Natural killer cell treated with Interleukin-12 subunit alpha and Interleukin-12 subunit beta and Interleukin-15 and Interleukin-18, amount 100 ng/mL, for 72 hours (primary cell): ENCODE measurements around the gene HOXA2. TPM values are rescaled to one million over a fixed set of nuclear protein-coding genes. Genes with fewer than 3 reads are reported as not detected.

Experiments
- ATAC-seq, 2 donors: fragments of 150-1000 bp; cut with Tn5 transposase in 1 of 2; sonication (Bioruptor Pico), chemical (Tn5 transposase) in 1 of 2; 2 replicates each; pipeline ENCODE4 v1.10.0; 2021
- DNase-seq: peaks from one replicate; pipeline ENCODE4 v3.0.0; 2022; ENCODE audit warnings: low spot score
- H3K27ac Mint-ChIP-seq, 2 donors: 1 replicate in 1 of 2; 2 replicates in 1 of 2; pipeline ENCODE4 v1.8.0; 2022; ENCODE audit warnings: mixed read lengths in 2 of 2, mild to moderate bottlenecking in 1 of 2, moderate library complexity in 1 of 2
- H3K27me3 Mint-ChIP-seq, 2 donors: 1 replicate in 1 of 2; 2 replicates in 1 of 2; pipeline ENCODE4 v1.8.0; 2022; ENCODE audit warnings: mixed read lengths in 2 of 2
- H3K36me3 Mint-ChIP-seq: one replicate; pipeline ENCODE4 v1.8.0; 2022; ENCODE audit warnings: mixed read lengths
- H3K4me1 Mint-ChIP-seq, 2 donors: 1 replicate in 1 of 2; 2 replicates in 1 of 2; pipeline ENCODE4 v1.8.0; 2022; ENCODE audit warnings: low read depth in 2 of 2, mixed read lengths in 2 of 2, mild to moderate bottlenecking in 1 of 2
- H3K4me3 Mint-ChIP-seq: one replicate; pipeline ENCODE4 v1.8.0; 2022; ENCODE audit warnings: mixed read lengths
- H3K9me3 Mint-ChIP-seq: 2 replicates; pipeline ENCODE4 v1.8.0; 2022; ENCODE audit warnings: mixed read lengths
- total RNA-seq, 2 donors: library from RNA; stranded (reverse); gene quantifications; one replicate each; pipeline ENCODE4 v1.2.3, GENCODE V29; 2022

HOXA2 gene
- total RNA-seq = not detected

- Mint-ChIP-seq H3K36me3 (peaks cover 20% of the 10 kb centered on the region), H3K27ac (no peak within 1 kb of the TSS), H3K27me3 (peaks cover 38 to 62% of the 10 kb centered on the region in 2 donors), H3K9me3 (no peaks in the 10 kb centered on the region), H3K4me3 (peak within 1 kb of the TSS; percentile 16), H3K4me1 (peaks cover 20 to 32% of the 10 kb centered on the region in 2 donors)
- DNase-seq (no peak), ATAC-seq (peak in 1 of 2 donors; percentile 27)
Observed at GRCh38 chr7:27102581-27103442, at the start of gene HOXA2. TSS of gene HOXA2 (minus strand) at chr7:27102683. CDS start at chr7:27102500, 183 bp downstream.

GRCh38 chr7:27151341-27151930 lies 49.0 kb upstream of the HOXA2 start:
- H3K9me3 Mint-ChIP-seq = no peaks in the 10 kb centered on the region
- peaks cover 53 to 65% of the 10 kb centered on the region in 2 donors for H3K27me3 Mint-ChIP-seq
- H3K36me3 Mint-ChIP-seq = no peaks in the 10 kb centered on the region
- H3K4me1 Mint-ChIP-seq = peaks cover 46 to 58% of the 10 kb centered on the region in 2 donors
- ATAC-seq (no peak), DNase-seq (peak; percentile 59)
- no peak overlapping the region for H3K27ac Mint-ChIP-seq
- peak overlapping the region; percentile 84 for H3K4me3 Mint-ChIP-seq

GRCh38 chr7:27150568-27151340 lies 48.3 kb upstream of the HOXA2 start:
- no peaks in the 10 kb centered on the region for H3K36me3 Mint-ChIP-seq
- DNase-seq (peak; percentile 74), ATAC-seq (peak; percentile 83 to 91)
- peaks cover 45 to 53% of the 10 kb centered on the region in 2 donors for H3K4me1 Mint-ChIP-seq
- H3K27me3 Mint-ChIP-seq = peaks cover 56 to 68% of the 10 kb centered on the region in 2 donors
- no peak overlapping the region for H3K27ac Mint-ChIP-seq
- H3K4me3 Mint-ChIP-seq = peak overlapping the region; percentile 84
- no peaks in the 10 kb centered on the region for H3K9me3 Mint-ChIP-seq

- ATAC-seq = peak; percentile 2 to 25
- Mint-ChIP-seq H3K27me3 (peaks cover 55 to 60% of the 10 kb centered on the region in 2 donors), H3K36me3 (no peaks in the 10 kb centered on the region), H3K9me3 (no peaks in the 10 kb centered on the region), H3K4me3 (peak overlapping the region; percentile 84), H3K27ac (no peak overlapping the region), H3K4me1 (peaks cover 40 to 49% of the 10 kb centered on the region in 2 donors)
- DNase-seq = peak; percentile 45
Observed at GRCh38 chr7:27149842-27150567, 47.5 kb upstream of the HOXA2 start.

GRCh38 chr7:27148756-27149641 lies 46.5 kb upstream of the HOXA2 start:
- H3K4me3 Mint-ChIP-seq = no peak overlapping the region
- H3K27me3 Mint-ChIP-seq = peaks cover 46 to 50% of the 10 kb centered on the region in 2 donors
- no peak for ATAC-seq
- H3K4me1 Mint-ChIP-seq = peaks cover 30 to 40% of the 10 kb centered on the region in 2 donors
- no peaks in the 10 kb centered on the region for H3K36me3 Mint-ChIP-seq
- peak; percentile 50 for DNase-seq
- no peak overlapping the region for H3K27ac Mint-ChIP-seq
- H3K9me3 Mint-ChIP-seq = no peaks in the 10 kb centered on the region

GRCh38 chr7:27148031-27148755 lies 45.7 kb upstream of the HOXA2 start:
- DNase-seq (peak; percentile 58), ATAC-seq (no peak)
- Mint-ChIP-seq H3K9me3 (no peaks in the 10 kb centered on the region), H3K27ac (no peak overlapping the region), H3K4me1 (peaks cover 25 to 32% of the 10 kb centered on the region in 2 donors), H3K36me3 (no peaks in the 10 kb centered on the region), H3K27me3 (peaks cover 38 to 42% of the 10 kb centered on the region in 2 donors), H3K4me3 (peak overlapping the region; percentile 78)

GRCh38 chr7:27147199-27148030 lies 44.9 kb upstream of the HOXA2 start, which contains the start of gene HOXA6:
TSS of gene HOXA6 (minus strand) at chr7:27147774. CDS start at chr7:27147749, 25 bp downstream.
- peaks cover 30 to 34% of the 10 kb centered on the region in 2 donors for H3K4me1 Mint-ChIP-seq
- peaks cover 40 to 44% of the 10 kb centered on the region in 2 donors for H3K27me3 Mint-ChIP-seq
- no peak within 1 kb of the TSS for H3K27ac Mint-ChIP-seq
- no peaks in the 10 kb centered on the region for H3K9me3 Mint-ChIP-seq
- DNase-seq (peak; percentile 57), ATAC-seq (no peak)
- no peaks in the 10 kb centered on the region for H3K36me3 Mint-ChIP-seq
- H3K4me3 Mint-ChIP-seq = peak within 1 kb of the TSS; percentile 78

- DNase-seq = no peak
- H3K4me1 Mint-ChIP-seq = peaks cover 24 to 26% of the 10 kb centered on the region in 2 donors
- H3K36me3 Mint-ChIP-seq = no peaks in the 10 kb centered on the region
- H3K9me3 Mint-ChIP-seq = no peaks in the 10 kb centered on the region
- H3K27me3 Mint-ChIP-seq = peaks cover 35 to 42% of the 10 kb centered on the region in 2 donors
- no peak for ATAC-seq
- peak overlapping the region; percentile 78 for H3K4me3 Mint-ChIP-seq
- no peak overlapping the region for H3K27ac Mint-ChIP-seq
Observed at GRCh38 chr7:27146491-27147198, 44.2 kb upstream of the HOXA2 start.

GRCh38 chr7:27145914-27146412 lies 43.5 kb upstream of the HOXA2 start:
- peaks cover 36 to 42% of the 10 kb centered on the region in 2 donors for H3K27me3 Mint-ChIP-seq
- peak; percentile 49 for DNase-seq
- no peaks in the 10 kb centered on the region for H3K9me3 Mint-ChIP-seq
- H3K27ac Mint-ChIP-seq = no peak overlapping the region
- peaks cover 17 to 20% of the 10 kb centered on the region in 2 donors for H3K4me1 Mint-ChIP-seq
- H3K4me3 Mint-ChIP-seq = no peak overlapping the region
- no peaks in the 10 kb centered on the region for H3K36me3 Mint-ChIP-seq
- no peak for ATAC-seq

GRCh38 chr7:27145165-27145913 lies 42.9 kb upstream of the HOXA2 start:
- no peaks in the 10 kb centered on the region for H3K9me3 Mint-ChIP-seq
- H3K27ac Mint-ChIP-seq = no peak overlapping the region
- peaks cover 32 to 42% of the 10 kb centered on the region in 2 donors for H3K27me3 Mint-ChIP-seq
- DNase-seq (no peak), ATAC-seq (no peak)
- no peak overlapping the region for H3K4me3 Mint-ChIP-seq
- H3K36me3 Mint-ChIP-seq = no peaks in the 10 kb centered on the region
- peaks cover 11 to 15% of the 10 kb centered on the region in 2 donors for H3K4me1 Mint-ChIP-seq
